Smooth muscle cell (in vitro differentiated cells): ENCODE data around the gene BTG1. TPM values are rescaled to one million over a fixed set of nuclear protein-coding genes. Genes with fewer than 3 reads are reported as not detected.

Experiments used
- DNase-seq: peaks from one replicate; lab custom pipeline; 2025; ENCODE audit not compliant: unreplicated experiment; lab: John Stamatoyannopoulos, UW
- H2AFZ ChIP-seq: fragments of 200-600 bp; sonication (generic); 2 replicates; pipeline ENCODE4 v1.6.0; 2016; ENCODE audit warnings: antibody characterized with exemption, low read depth, mild to moderate bottlenecking
- H3F3A ChIP-seq: fragments of 200-600 bp; sonication (generic); 2 replicates; pipeline ENCODE4 v1.6.0; 2017; ENCODE audit warnings: antibody characterized with exemption, low read depth
- H3K27ac ChIP-seq: fragments of 200-600 bp; sonication (generic); 2 replicates; pipeline ENCODE4 v1.5.1; 2016; ENCODE audit warnings: low read depth, mild to moderate bottlenecking
- H3K27me3 ChIP-seq: fragments of 200-600 bp; sonication (generic); 2 replicates; pipeline ENCODE4 v1.6.1; 2016; ENCODE audit warnings: low read depth, mild to moderate bottlenecking
- H3K36me3 ChIP-seq: fragments of 200-600 bp; sonication (generic); 2 replicates; pipeline ENCODE4 v1.5.1; 2016; ENCODE audit warnings: low read depth
- H3K4me1 ChIP-seq: fragments of 200-600 bp; sonication (generic); 2 replicates; pipeline ENCODE4 v1.5.1; 2016; ENCODE audit warnings: low read depth
- H3K4me2 ChIP-seq: fragments of 200-600 bp; sonication (generic); 2 replicates; pipeline ENCODE4 v1.6.0; 2016; ENCODE audit warnings: mild to moderate bottlenecking
- H3K4me3 ChIP-seq: fragments of 200-600 bp; sonication (generic); 2 replicates; pipeline ENCODE4 v1.5.1; 2016; ENCODE audit warnings: mild to moderate bottlenecking
- H3K79me2 ChIP-seq: fragments of 200-600 bp; sonication (generic); 2 replicates; pipeline ENCODE4 v1.6.0; 2016; ENCODE audit warnings: low read depth, mild to moderate bottlenecking
- H3K9ac ChIP-seq: fragments of 200-600 bp; sonication (generic); 2 replicates; pipeline ENCODE4 v1.6.0; 2016; ENCODE audit warnings: low read depth
- H3K9me3 ChIP-seq: fragments of 200-600 bp; sonication (generic); replicated peaks from 2 replicates; pipeline ENCODE4 v1.5.1; 2016; ENCODE audit warnings: low read depth
- H4K20me1 ChIP-seq: fragments of 200-600 bp; sonication (generic); 2 replicates; pipeline ENCODE4 v1.6.0; 2016; ENCODE audit warnings: low read depth
- CTCF ChIP-seq: fragments of 200-600 bp; sonication (generic); IDR thresholded peaks from 2 replicates; pipeline ENCODE4 v1.5.1; 2017; ENCODE audit warnings: borderline replicate concordance, mild to moderate bottlenecking, antibody characterized with exemption; ENCODE audit not compliant: insufficient read depth, poor library complexity, severe bottlenecking
- WGBS: methylation state at CpG from one replicate; pipeline ENCODE4 v1.1.7; 2016; ENCODE audit warnings: low lambda C conversion rate; 5-methylcytosine and 5-hydroxymethylcytosine counted together
- polyA plus RNA-seq: library from polyadenylated mRNA; unstranded; fragments of >200 nt; fragmentation: Nextera tagmentation; extraction: Ambion mirVana; gene quantifications from 2 replicates; pipeline ENCODE4 v1.2.1, GENCODE V29; 2016
- total RNA-seq: library from RNA; depleted of rRNA; stranded (reverse); fragments of >200 nt; gene quantifications from 2 replicates; pipeline ENCODE4 v1.2.3, GENCODE V29; 2014

Gene BTG1
- total and polyA plus RNA-seq, 2 experiments from 2014 or later, result 42.1 to 70.4 TPM

GRCh38 chr12:92155733-92156132 is 10.1 kb upstream of the BTG1 start:
- H3K9ac ChIP-seq, result no peak overlapping the region
- peaks cover 5% of the 10 kb centered on the region for H3K4me1 ChIP-seq
- H3K9me3 ChIP-seq, result no peaks in the 10 kb centered on the region
- no peak overlapping the region for H3K27ac ChIP-seq
- 87% methylated on average over 2 of the region's 2 CpGs for WGBS
- H2AFZ ChIP-seq, result no peak overlapping the region
- H4K20me1 ChIP-seq, result no peaks in the 10 kb centered on the region
- H3K4me2 ChIP-seq, result peak overlapping the region; percentile 60
- DNase-seq, result no peak
- H3K36me3 ChIP-seq, result no peaks in the 10 kb centered on the region
- no peaks in the 10 kb centered on the region for H3K79me2 ChIP-seq
- no peaks in the 10 kb centered on the region for H3K27me3 ChIP-seq
- no peaks in the 10 kb centered on the region for H3F3A ChIP-seq
- H3K4me3 ChIP-seq, result no peak overlapping the region
- TF ChIP-seq CTCF, result no peak

GRCh38 chr12:92151916-92152315 is 6.3 kb upstream of the BTG1 start:
- H2AFZ ChIP-seq, result no peak overlapping the region
- WGBS, result 96% methylated on average over 2 of the region's 2 CpGs
- no peak overlapping the region for H3K4me3 ChIP-seq
- H3K36me3 ChIP-seq, result no peaks in the 10 kb centered on the region
- no peaks in the 10 kb centered on the region for H3K79me2 ChIP-seq
- TF ChIP-seq CTCF, result no peak
- H3K9ac ChIP-seq, result no peak overlapping the region
- no peak overlapping the region for H3K27ac ChIP-seq
- H3K4me2 ChIP-seq, result no peak overlapping the region
- H3K9me3 ChIP-seq, result no peaks in the 10 kb centered on the region
- no peak for DNase-seq
- H3F3A ChIP-seq, result no peaks in the 10 kb centered on the region
- H3K4me1 ChIP-seq, result peaks cover 11% of the 10 kb centered on the region
- H4K20me1 ChIP-seq, result no peaks in the 10 kb centered on the region
- H3K27me3 ChIP-seq, result no peaks in the 10 kb centered on the region

- DNase-seq, result no peak
- H2AFZ ChIP-seq, result no peak overlapping the region
- no peak for TF ChIP-seq CTCF
- no peak overlapping the region for H3K9ac ChIP-seq
- WGBS, result 93% methylated on average over 8 of the region's 8 CpGs
- no peaks in the 10 kb centered on the region for H3K36me3 ChIP-seq
- H3K9me3 ChIP-seq, result no peaks in the 10 kb centered on the region
- no peak overlapping the region for H3K27ac ChIP-seq
- H3K4me3 ChIP-seq, result no peak overlapping the region
- peaks cover 8% of the 10 kb centered on the region for H3K79me2 ChIP-seq
- H4K20me1 ChIP-seq, result peaks cover 8% of the 10 kb centered on the region
- H3F3A ChIP-seq, result peaks cover 4% of the 10 kb centered on the region
- H3K27me3 ChIP-seq, result no peaks in the 10 kb centered on the region
- H3K4me2 ChIP-seq, result no peak overlapping the region
- peaks cover 14% of the 10 kb centered on the region for H3K4me1 ChIP-seq
Observed at GRCh38 chr12:92149563-92149962, 3.9 kb upstream of the BTG1 start.

- no peak for TF ChIP-seq CTCF
- H3K27me3 ChIP-seq, result no peaks in the 10 kb centered on the region
- peak overlapping the region; percentile 76 for H3K4me3 ChIP-seq
- no peak for DNase-seq
- H3K4me1 ChIP-seq, result peaks cover 28% of the 10 kb centered on the region
- H3K4me2 ChIP-seq, result peak overlapping the region; percentile 92
- H3K36me3 ChIP-seq, result no peaks in the 10 kb centered on the region
- H4K20me1 ChIP-seq, result peaks cover 28% of the 10 kb centered on the region
- H3K9me3 ChIP-seq, result no peaks in the 10 kb centered on the region
- H3F3A ChIP-seq, result peaks cover 19% of the 10 kb centered on the region
- peak overlapping the region; percentile 54 for H3K9ac ChIP-seq
- H3K79me2 ChIP-seq, result peaks cover 29% of the 10 kb centered on the region
- 29% methylated on average over 3 of the region's 3 CpGs for WGBS
- H2AFZ ChIP-seq, result peak overlapping the region; percentile 92
- H3K27ac ChIP-seq, result peak overlapping the region; percentile 71
Observed at GRCh38 chr12:92147491-92147890, 1.8 kb upstream of the BTG1 start.
